Activated CD8-positive, alpha-beta memory T cell treated with anti-CD3 and anti-CD28 coated beads, Interleukin-2, amount 50 U/mL, for 1 hour (primary cell): ENCODE results near the gene VAV2.

Experiments used
- DNase-seq: peaks from one replicate; pipeline ENCODE4 v3.0.0-alpha.2; 2020; ENCODE audit errors: extremely low read depth

VAV2 gene

DNA sequence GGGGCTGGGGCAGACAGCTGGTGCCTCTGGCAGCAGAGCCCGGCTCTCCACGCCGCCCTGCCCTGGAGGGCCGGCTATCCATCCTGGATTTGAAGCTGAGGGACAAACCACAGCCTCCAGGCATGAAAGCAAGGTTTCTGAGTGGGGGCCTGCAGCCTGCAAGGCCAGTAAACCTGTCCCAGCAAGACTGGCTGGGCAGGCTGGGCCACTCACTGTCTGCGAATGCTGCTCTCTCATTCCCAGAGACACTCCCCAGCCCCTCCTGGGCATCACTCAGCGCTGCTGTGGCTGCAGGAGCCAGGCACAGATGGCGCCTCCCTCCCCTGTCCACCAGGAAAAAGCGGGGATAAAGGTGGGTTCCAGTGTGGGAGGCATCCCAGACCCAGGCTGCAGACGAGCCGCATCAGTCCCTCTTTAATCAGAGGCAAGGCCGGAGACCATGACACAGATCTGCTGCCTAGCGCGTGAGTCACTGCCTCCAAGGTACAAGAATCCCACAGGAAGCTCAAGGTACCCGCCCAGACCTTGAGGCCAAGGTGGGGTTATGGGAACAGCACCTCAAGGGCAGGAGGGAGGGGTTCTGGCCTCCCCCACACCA is 118.0 kb downstream of the VAV2 start:
- no peak for DNase-seq

DNA sequence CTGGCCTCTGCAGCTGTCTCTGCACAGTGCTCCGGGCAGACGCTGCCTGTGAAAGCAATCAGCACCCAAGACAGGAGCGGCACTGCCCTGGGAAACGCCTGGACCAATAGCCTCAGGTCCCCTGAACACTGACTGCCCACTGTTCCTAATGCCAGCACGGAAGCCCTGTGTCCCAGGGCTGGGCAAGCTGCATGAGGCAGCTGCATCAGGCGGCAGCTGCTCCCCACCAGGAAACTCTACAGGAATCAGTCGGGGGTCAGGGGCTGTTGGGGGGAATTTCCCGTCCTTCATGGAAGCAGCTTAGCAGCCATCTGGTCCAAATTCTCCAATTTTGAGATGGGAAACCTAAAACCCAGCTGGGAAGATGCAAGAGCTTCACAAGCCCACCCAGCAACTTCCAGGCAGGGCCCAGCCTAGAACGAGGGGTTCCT is 118.6 kb downstream of the VAV2 start:
- DNase-seq = no peak

DNA sequence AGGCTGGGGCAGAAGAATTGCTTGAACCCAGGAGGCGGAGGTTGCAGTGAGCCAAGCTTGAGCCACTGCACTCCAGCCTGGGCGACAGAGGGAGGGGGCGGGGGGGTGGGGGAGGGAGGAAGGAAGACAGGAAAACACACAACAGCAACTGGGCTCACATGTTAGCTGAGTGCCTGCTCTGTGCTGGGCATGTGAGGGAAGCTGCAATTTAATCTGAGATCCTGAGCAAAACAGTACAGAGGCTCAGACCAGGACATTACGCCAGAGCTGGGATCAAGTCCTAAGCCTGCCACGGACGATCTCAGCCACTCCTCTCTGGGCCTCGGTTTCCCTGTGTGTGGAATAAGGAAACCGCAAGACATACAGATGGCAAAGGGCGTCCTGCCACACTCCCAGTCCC is 119.1 kb downstream of the VAV2 start:
- DNase-seq = no peak

DNA sequence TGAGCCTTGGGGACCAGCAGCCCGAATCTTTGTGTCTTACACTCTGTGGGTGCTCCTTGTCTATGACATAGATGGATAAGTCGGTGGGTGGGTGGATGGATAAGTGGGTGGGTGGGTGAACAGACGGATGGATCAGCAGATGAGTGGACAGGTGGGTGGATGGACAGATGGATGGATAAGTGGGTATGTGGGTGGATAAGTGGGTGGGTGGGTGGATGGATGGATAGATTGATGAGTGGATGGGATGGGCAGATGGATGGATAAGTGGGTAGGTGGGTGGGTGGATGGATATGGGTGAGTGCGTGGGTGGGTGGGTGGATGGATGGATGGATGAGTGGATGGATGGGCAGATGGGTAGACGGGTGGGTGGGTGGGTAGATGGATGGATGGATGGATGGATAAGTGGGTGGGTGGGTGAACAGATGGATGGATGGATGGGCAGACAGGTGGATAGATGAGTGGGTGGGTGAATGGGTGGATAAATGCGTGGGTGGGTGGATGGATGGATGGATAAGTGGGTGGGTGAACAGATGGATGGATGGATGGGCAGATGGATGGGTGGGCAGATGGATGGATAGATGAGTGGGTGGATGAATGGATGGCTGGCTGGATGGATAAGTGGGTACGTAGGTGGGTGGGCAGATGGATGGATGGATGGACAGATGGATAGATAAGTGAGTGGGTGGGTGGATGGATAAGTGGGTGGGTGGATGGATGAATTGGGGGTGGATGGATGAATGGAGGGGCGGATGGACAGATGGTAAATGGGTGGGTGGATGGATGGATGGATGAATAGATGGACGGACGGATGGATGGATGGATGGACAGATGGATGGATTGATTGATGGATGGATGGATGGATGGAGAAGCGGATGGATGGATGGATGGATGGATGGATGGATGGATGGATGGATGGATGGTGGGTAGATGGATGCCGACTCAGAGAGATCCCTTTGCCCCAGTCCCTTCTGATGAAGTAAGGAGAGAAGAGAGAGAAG is 121.2 kb downstream of the VAV2 start:
- no peak for DNase-seq

DNA sequence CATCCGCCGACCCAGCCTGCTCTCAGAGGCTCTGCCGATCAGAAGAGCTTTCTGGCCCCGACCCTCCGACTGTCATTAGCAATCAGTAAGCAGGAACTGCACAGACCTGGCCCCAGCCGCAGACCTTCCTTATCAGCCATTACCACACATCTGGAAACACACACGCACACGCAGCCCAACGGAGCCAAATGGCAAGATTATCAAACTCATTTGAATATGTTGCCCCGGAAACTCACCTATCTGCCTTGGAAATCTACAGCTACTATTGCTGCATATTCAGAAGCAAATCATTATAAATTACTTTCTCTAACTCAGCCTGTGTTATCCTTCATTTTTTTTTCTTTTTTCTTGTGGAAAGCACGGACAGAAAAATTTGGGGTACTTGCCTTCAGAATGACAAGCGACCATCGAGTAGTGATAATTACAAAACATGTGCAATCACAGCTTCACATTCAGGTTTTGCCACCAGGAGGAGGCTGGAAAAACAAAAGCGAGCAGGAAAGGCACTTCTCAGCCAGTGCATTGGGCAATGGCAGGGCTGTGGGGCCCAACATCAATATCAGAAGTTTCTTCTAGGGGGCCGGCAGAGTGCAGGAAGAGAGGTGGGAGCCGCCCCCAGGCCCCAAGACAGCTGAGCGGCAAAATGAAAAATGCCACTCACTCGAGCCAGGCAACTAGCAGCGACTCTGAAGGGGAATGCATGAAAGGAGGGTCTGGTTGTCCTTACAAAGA is 122.3 kb downstream of the VAV2 start:
- DNase-seq = no peak

DNA sequence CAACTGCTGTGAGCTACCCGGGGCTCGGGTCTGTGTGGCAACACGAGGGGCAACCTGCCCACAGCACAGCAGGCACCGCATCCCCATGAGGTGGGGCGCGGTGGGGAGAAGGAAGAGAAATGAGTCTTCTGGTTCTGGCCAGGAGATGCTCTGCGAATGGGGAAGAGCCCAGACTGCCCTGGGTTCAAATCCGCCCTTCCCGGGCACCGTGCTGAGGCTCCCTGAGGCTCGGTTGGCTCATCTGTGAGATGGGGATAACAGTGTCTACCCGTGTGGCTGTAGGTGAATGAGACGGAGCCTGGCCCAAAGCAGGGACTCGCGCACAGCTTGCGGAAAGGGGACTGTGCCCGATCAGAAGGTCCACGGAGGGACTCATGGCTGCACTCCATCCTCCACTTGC is 123.9 kb downstream of the VAV2 start:
- DNase-seq = no peak

DNA sequence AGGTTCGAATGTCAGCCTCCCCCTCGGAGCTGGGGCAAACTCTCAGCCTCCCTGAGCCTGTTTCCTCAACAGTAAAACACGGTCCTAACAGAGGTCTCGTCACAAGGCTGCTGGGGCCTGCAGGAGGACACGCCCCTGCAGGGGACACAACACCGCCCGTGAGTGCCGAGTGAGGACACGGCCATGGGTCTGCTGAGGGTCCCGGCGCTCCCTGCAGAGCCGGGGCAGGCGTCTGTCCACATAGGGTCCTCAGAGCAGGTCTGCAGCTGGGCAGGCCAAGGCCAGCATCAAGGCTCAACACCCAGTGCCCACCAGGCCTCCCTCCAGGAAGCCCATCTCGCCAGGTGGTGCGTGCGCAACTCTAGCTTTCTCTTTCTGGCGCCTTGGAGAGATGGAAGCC is 125.2 kb downstream of the VAV2 start:
- DNase-seq = no peak

DNA sequence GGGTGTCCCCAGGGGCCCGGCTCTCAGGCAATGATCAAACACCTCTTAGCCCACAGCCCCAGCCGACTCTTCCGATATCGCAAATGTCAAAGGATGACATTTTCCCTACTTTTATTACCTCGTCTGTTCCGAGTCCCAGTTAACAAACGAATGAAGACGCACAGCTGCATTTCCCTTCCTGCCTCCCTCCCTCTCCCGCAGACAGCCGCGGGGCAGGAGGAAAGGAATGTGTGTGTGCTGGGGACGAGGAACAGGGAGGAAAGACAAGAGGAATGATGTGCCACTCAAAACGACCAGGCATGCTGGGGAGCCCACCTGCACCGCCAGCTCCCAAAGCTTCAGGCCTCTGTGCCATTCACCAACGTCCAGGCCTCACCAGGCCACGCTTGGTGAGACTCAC is 128.1 kb downstream of the VAV2 start:
- no peak for DNase-seq

DNA sequence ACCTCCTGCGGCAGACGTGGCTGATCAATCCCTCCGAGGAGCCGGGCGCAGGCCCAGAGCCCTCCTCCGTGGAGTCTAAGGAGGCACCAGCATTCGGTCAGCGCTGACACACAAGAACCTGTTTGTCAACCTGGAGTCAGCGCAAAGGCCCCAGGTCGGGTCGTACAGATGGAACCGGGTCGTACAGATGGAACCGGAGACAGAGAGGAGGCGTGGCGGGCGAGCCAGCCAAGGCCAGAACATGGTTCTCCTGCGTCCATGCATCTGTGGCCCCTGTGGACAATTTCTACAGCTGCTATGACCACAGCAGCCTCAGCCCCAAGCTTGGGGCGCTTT is 128.9 kb downstream of the VAV2 start:
- DNase-seq = no peak

DNA sequence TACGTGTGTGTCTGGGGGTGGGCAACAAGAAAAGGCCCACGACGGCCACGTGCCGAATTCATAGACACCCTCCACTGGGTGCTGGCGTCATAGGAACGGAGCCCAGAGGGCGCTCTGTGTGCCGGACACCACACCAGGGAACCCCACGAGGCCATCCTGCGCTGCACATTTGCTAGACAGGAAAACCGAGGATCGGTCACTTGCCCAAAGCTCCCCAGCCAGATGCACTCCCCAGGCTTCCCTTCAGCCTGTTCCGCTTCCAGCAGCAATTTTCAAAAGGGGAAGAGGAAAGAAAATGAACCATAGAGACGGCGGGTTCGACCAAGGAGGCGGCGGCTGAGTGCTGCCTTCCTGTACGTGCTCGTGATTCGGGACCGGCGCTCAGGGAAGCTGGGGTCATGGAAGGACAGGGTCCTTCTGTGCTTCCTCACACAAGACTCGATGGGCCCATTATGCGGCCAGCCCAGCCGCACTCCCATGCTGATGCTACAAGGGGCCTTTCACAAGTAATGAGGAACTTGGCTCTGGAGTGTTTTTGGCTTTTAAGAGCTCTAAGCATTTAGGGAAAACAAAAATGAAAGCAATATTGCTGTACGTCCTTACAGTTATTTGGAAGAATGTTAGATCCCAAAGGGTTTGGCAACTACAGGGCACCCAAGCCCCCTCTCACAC is 129.4 kb downstream of the VAV2 start:
- DNase-seq = no peak

DNA sequence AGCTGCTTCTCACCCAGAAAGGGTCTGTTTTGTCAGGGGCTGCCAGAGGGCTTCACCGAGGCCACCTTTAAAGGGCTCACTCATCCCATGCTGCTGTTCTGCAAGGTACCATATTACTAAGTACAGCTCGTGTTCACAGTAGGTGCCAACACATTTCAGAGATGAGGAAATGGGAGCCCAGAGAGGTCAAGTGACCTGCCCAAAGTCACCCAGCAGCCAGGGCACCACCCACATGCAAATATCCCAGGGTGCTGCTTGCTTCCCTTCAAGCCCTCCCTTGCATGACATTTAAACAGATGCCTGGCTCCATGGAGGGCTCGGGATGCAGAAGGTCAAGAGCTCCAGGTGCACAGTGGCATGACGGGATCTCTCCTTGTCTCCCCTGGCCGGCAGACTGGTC is 130.4 kb downstream of the VAV2 start:
- DNase-seq = no peak

DNA sequence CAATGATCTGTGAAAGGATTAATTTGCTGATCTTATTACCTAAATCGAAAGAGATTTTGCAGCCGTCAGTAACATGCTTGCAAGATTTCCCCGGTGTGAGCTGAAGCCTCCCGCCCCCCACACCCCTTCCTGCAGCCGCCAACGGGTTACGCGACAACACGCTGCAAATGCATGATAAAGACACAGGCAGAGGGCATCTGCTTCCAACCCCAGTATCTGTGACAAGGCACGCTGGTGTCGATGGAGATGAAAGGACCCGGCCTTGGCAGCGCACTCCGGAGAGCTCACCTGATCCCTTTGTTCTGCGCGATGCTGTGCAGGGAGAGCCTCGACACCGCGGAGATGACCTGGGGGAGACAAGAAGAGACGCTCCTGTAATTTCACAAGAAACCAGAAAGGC is 131.0 kb downstream of the VAV2 start:
- no peak for DNase-seq

DNA sequence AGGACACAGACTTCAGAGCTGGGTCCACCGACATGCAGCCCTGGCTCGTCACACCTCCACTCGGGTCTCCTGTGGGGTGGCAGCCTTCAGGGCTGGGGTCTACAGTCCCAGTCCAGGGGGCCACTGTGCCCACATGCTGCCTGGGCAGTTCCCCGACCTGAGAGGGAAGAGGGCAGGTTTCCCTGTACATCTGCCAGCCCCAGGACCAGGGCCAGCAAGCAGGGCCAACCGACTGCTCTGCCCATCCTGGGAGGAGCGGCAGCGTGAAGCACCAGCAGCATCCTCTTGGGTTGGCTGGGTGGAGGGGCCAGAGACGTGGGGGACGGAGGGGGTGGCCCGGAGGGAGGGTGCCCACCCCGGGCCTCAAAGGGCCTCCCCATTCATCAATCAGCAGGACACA is 133.4 kb downstream of the VAV2 start:
- DNase-seq = no peak

DNA sequence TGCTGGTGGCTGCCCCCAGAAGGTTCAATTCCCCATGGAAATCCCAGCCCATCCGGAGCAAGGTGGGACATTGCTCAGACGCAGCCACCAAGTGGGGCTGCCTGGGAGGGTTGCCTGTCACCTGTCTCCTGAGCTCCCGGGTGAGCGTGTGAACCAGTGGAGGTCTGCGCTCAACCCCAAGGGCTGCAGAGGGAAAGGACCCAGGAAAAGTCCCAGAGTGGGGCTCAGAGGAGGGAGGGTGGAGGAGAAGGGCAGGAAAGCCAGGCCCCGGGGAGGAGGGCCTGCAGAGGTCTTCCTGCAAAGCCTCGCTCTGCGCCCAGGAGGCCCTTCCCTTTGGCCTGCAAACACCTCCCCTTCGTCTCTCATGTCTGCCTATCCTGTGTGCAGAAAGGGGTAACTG is 134.5 kb downstream of the VAV2 start:
- DNase-seq = no peak

DNA sequence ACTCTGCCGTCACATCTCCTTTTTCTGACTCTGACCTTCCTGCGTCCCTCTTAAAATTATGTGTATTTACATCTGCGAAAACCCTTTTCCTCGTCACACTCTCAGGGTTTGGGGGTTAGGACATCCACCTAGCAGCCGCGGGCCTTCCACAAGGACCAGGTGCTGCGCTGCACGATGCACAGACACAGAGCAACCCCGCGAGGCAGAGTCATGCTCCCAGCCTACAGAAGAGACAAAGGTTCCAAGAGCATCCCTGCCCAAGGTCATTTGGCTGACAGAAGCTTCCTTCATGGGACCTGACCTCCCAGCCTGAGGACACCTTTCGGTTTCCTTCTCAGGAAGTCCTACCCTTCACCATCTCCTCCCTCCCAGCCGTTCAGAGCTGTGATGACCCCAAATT is 135.3 kb downstream of the VAV2 start:
- no peak for DNase-seq

DNA sequence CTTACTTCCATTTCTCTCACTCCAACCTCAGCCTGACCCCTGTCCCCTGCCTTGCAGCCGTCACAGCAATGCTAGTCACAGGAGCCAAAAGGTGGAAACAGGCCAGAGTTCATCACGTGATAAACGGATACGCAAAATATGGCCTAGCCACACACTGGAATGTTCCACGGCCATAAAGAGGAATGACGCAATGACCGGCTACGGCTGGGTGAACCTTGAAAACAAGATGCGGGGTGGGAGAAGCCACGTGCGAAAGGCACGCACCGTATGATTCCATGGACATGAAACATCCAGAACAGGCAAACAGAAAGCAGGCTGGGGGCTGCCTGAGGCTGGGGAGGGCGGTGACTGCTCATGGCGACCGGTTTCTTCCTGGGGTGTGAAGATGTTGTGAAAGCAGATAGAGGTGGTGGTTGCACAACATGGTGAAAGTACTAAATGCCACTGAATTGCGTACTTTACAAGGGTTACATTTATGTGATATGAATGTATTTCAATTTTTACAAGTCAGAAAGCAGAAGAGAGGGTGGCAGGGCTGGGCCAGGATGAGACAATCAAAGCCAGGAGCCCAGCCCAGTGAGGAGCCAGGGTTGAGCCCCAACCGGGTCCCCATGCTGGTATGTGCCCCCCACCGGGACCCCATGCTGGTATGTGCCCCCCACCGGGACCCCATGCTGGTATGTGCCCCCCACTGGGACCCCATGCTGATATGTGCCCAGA is 136.2 kb downstream of the VAV2 start:
- DNase-seq = no peak

DNA sequence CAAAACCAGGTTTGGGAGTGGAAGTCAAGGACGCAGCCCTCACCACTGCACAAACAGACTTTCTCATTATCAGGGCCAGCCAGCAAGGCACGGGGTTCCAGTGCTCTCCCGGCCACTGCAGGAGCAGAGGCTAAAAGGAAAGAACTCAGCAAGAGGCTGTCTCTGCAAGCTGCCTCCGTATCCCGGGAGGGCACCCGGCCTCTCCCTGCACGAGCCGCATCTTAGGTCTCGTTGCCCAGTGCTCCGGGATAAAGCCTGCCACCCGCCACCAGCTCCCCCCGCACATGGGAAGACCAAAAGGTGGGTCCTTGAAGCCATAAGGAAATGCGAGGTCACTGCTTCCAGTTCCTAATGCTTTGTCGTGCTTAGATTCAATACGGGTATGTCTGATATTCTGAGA is 136.8 kb downstream of the VAV2 start:
- no peak for DNase-seq

DNA sequence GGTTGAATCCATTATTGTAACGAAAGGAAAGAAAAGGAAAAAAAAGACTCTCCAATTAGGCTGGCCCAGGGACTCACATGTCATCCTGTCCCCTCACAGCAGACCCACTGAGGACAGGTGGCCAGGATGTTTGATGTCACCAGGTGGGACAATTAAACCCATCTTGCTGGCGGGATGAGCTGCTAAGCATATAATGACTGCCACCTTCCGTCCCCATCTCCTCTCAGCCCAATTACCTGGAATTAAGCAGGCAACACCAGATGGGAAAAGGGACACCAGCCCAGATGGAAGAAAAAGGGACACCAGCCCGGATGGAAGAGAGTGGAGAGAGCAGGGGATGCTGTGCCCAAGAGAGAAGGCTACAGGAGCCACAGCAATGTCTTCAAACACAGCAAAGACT is 137.4 kb downstream of the VAV2 start:
- no peak for DNase-seq

DNA sequence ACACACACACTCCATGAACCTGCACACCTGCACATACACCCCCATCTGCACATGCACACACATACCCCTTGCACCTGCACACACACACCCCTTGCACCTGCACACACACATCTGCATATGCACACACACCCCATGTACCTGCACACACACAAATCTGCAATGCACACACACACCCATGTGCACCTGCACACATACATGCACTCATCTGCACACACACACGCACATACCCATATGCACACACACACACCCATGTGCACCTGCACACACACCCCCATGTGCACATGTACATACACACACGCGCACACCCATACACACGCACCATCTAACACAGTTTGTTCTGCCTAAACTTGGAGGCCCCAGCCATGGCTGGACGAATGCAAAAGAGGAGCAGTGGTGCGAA is 138.1 kb downstream of the VAV2 start:
- DNase-seq = no peak

DNA sequence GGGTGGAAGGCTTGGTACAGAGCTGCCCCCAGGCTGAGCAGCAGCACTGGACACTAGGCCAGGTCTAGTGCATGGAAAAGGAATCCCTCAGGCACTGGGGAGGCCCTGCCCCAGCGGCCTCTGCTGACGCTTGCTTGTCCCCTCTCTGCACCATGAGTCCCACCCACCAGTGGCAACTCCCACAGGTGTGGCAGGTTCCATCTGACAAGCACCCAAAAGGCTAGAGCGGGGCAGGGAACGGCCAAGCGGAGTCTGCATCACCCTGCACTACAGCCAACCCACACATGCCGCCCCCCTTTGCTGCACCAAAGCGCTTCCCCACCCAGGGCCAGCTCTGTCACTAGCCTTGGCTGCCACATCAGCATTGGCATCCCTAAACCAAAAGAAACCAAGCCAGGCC is 138.8 kb downstream of the VAV2 start:
- DNase-seq = no peak

DNA sequence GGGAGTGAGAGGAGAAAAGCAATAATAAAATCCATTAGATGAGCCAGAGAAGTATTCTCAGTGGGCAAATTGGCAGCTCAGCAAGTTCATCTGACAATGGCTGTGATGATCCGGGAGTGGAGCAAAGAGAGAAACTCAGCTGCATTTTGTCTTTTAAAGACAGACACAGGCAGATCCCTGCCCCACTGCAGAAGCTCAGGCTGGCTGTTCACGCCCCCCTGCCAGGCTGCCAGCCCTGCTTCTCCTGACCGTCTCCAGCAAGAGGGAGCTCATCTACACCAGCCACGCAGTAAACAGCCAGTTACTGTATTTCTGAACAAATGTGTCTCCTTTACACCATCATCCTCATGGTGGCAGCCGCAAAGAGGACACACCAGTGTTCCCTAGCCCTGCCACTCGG is 139.7 kb downstream of the VAV2 start:
- no peak for DNase-seq

DNA sequence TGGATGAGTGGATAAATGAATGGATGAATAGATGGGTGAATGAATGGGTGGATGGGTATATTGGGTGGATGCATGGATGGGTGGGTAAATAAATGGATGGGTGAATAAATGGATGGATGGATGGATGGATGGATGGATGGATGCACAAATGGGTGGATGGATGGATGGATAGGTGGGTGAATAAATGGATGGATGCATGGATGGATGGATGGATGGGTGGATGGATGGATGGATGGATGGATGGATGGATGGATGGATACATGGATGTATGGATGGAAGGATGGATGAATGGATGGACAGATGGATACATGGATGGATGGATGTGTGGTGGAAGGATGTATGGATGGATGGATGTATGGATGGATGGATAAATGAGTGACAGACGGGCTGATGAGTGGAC is 140.4 kb downstream of the VAV2 start:
- no peak for DNase-seq
